Gastroesophageal sphincter (tissue), 3 donors: Measurements from ENCODE around the gene SGSH.

Source experiments
- POLR2A ChIP-seq, 2 donors: fragments of 450-650 bp; IDR thresholded peaks; one replicate each; pipeline ENCODE4 v1.6.1; 2017; ENCODE audit warnings: antibody characterized with exemption in 2 of 2, mild to moderate bottlenecking in 2 of 2, moderate library complexity in 1 of 2
- POLR2AphosphoS5 ChIP-seq: sonication (generic); formaldehyde crosslinking; IDR thresholded peaks from one replicate; pipeline ENCODE4 v1.6.1; 2017; ENCODE audit warnings: antibody characterized with exemption
- TF ChIP-seq, protein P1 (sequence below), 4 experiments: fragments of 200-600 bp in 2 of 4; fragments of 450-650 bp in 2 of 4; sonication (generic) in 1 of 4; IDR thresholded peaks; one replicate each; pipeline ENCODE4 v1.5.1; 2017 to 2019; ENCODE audit warnings: antibody characterized with exemption in 4 of 4, mild to moderate bottlenecking in 2 of 4, moderate library complexity in 2 of 4

DNA sequence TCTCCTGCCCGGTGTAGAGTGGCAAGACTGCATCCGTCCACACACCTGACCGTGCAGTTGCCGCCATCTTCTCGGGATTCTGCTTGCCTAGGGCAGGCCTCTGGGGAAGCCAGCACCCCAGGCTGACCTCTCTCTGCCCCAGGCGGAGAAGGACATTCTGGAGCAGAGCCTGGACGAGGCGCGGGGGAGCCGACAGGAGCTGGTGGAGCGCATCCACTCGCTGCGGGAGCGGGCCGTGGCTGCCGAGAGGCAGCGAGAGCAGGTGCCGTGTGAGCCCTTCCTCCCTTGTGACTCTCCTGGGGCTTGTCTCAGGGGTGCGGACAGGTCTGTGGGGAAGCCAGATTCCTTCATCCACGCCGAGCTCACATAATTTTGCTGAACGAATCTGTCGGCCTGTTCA lies 30.5 kb downstream of the SGSH start:
- TF ChIP-seq, protein P1, sequence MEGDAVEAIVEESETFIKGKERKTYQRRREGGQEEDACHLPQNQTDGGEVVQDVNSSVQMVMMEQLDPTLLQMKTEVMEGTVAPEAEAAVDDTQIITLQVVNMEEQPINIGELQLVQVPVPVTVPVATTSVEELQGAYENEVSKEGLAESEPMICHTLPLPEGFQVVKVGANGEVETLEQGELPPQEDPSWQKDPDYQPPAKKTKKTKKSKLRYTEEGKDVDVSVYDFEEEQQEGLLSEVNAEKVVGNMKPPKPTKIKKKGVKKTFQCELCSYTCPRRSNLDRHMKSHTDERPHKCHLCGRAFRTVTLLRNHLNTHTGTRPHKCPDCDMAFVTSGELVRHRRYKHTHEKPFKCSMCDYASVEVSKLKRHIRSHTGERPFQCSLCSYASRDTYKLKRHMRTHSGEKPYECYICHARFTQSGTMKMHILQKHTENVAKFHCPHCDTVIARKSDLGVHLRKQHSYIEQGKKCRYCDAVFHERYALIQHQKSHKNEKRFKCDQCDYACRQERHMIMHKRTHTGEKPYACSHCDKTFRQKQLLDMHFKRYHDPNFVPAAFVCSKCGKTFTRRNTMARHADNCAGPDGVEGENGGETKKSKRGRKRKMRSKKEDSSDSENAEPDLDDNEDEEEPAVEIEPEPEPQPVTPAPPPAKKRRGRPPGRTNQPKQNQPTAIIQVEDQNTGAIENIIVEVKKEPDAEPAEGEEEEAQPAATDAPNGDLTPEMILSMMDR (IDR thresholded peaks at IDR 0.05) = no peak
- no peak for TF ChIP-seq POLR2A (IDR thresholded peaks at IDR 0.05)
- TF ChIP-seq POLR2AphosphoS5 = no peak
